ENCODE measurements around the gene TBC1D9B.

GRCh38 chr5:179836225-179837019, 71.3 kb downstream of the TBC1D9B start:
- no peak for TF ChIP-seq POLR2AphosphoS5 (IDR thresholded peaks at IDR 0.05)
- no peak for TF ChIP-seq POLR2A (IDR thresholded peaks at IDR 0.05)
- TF ChIP-seq CTCF (IDR thresholded peaks at IDR 0.05): no peak
